Panc1 (cell line): ENCODE data around the gene CLP1. TPM values are rescaled to one million over a fixed set of nuclear protein-coding genes. Genes with fewer than 3 reads are reported as not detected.

ENCODE experiments used
- ATAC-seq: fragments of 200-7000 bp; cut with Tn5 transposase; 2 replicates; pipeline ENCODE4 v1.9.1; 2020; ENCODE audit warnings: mild to moderate bottlenecking, moderate library complexity
- BruUV-seq: library from RNA; stranded (reverse); fragments of 400-500 nt; replicated peaks from 2 replicates; lab custom pipeline; 2021; lab: Mats Ljungman, UMichigan
- CTCF ChIA-PET: fragments of 300-600 bp; sonication (Branson Sonifier 250); formaldehyde crosslinking; loops from one replicate; lab custom pipeline; 2022; ENCODE audit warnings: antibody characterized with exemption; lab: Charles Lee
- POLR2A ChIA-PET: fragments of 300-600 bp; sonication (Branson Sonifier 250); formaldehyde crosslinking; loops from one replicate; lab custom pipeline; 2022; ENCODE audit warnings: antibody characterized with exemption; lab: Charles Lee
- DNase-seq: peaks from one replicate; pipeline ENCODE4 v3.0.0-alpha.2; 2010; ENCODE audit warnings: low read depth, low spot score
- H3K27ac ChIP-seq: 2 replicates; pipeline ENCODE4 v1.5.1; 2011; ENCODE audit warnings: mild to moderate bottlenecking, low read length, inconsistent platforms
- H3K27me3 ChIP-seq: fragments of 200-500 bp; sonication (Bioruptor generic); 2 replicates; pipeline ENCODE4 v1.6.0; 2014; ENCODE audit warnings: low read length, inconsistent platforms; ENCODE audit not compliant: control insufficient read depth, insufficient read depth
- H3K36me3 ChIP-seq: fragments of 200-500 bp; sonication (Bioruptor generic); 2 replicates; pipeline ENCODE4 v1.5.1; 2014; ENCODE audit warnings: inconsistent platforms, mild to moderate bottlenecking, low read length, moderate library complexity; ENCODE audit not compliant: control insufficient read depth, insufficient read depth
- H3K4me1 ChIP-seq: 2 replicates; pipeline ENCODE4 v1.5.1; 2011; ENCODE audit warnings: inconsistent platforms, mild to moderate bottlenecking, low read length, moderate library complexity; ENCODE audit not compliant: control insufficient read depth, insufficient read depth
- H3K4me3 ChIP-seq, 2 experiments: 2 replicates each; pipeline ENCODE4 v1.5.1; 2011 to 2012; ENCODE audit warnings: low read depth in 2 of 2, low read length in 2 of 2, mild to moderate bottlenecking in 2 of 2, inconsistent platforms in 1 of 2, moderate library complexity in 1 of 2
- H3K9me3 ChIP-seq: fragments of 200-500 bp; sonication (Bioruptor generic); 2 replicates; pipeline ENCODE4 v1.5.1; 2014; ENCODE audit warnings: low read depth, mild to moderate bottlenecking, inconsistent platforms, low read length, moderate library complexity; ENCODE audit not compliant: control insufficient read depth, insufficient read depth
- CTCF ChIP-seq: fragments of 450-650 bp; IDR thresholded peaks from 2 replicates; pipeline ENCODE4 v1.5.1; 2017; ENCODE audit warnings: mild to moderate bottlenecking
- POLR2AphosphoS5 ChIP-seq: IDR thresholded peaks from 2 replicates; pipeline ENCODE4 v1.6.1; 2012; ENCODE audit warnings: mild to moderate bottlenecking, low read depth, low read length, moderate library complexity
- SIN3A ChIP-seq: IDR thresholded peaks from 2 replicates; pipeline ENCODE4 v1.6.1; 2012; ENCODE audit warnings: low read depth, mild to moderate bottlenecking, low read length, moderate library complexity, borderline replicate concordance; ENCODE audit not compliant: insufficient read depth
- TCF7L2 ChIP-seq: IDR thresholded peaks from 2 replicates; pipeline ENCODE4 v1.6.1; 2011; ENCODE audit warnings: mild to moderate bottlenecking, low read depth, low read length, inconsistent platforms
- in situ Hi-C: cut with HindIII; loops from 2 replicates; pipeline ENCODE4 v1.10.0; 2016; ENCODE audit warnings: low sequenced_read_pairs, low pct_unique_long_range_greater_than_20kb
- intact Hi-C: fragments of 100-400 bp; cut with micrococcal nuclease; formaldehyde crosslinking; loops from one replicate; pipeline ENCODE4 v1.10.0; 2022; ENCODE audit not compliant: unreplicated experiment
- total RNA-seq: library from RNA; stranded (reverse); gene quantifications from one replicate; pipeline ENCODE4 v1.2.1, GENCODE V29; 2021; ENCODE audit not compliant: unreplicated experiment
- TF ChIP-seq, protein P1 (sequence below), 2 experiments: IDR thresholded peaks; 2 replicates each; pipeline ENCODE4 v1.6.1; 2011 to 2012; ENCODE audit warnings: low read depth in 2 of 2, control low read depth in 1 of 2, low read length in 1 of 2, mild to moderate bottlenecking in 1 of 2, moderate library complexity in 1 of 2; ENCODE audit not compliant: insufficient read depth in 1 of 2

CLP1 gene
- total RNA-seq, 1 experiment from 2014 or later = 17.7 TPM

DNA sequence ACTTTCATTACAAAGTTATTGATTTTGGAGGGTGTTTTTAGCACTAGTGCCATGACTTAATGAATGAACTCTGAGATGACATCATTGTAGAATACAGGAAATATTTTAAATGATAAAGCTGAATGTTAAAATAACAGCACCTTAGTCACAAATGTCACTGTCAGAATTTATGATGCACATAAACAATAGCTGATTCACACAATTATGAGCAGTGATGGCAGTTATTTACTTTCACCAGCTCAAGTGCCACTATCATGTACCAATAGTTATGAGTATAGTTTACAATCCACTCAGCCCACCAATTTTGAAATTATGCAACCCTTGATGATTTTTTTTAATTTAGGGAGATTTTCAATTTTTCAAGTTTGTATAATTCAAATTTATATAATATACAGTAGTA, 37.1 kb upstream of the CLP1 start:
- in situ Hi-C loops = no loop called here
- Histone ChIP-seq H3K4me1 (no peaks in the 10 kb centered on the region), H3K4me3 (no peak overlapping the region), H3K27ac (no peak overlapping the region), H3K36me3 (no peaks in the 10 kb centered on the region), H3K9me3 (no peaks in the 10 kb centered on the region), H3K27me3 (no peaks in the 10 kb centered on the region)
- POLR2A ChIA-PET = no interaction called here
- ATAC-seq = no peak
- DNase-seq = no peak
- intact Hi-C loops = no loop called here
- TF ChIP-seq SIN3A (no peak), POLR2AphosphoS5 (no peak), TCF7L2 (no peak), CTCF (no peak)
- TF ChIP-seq, protein P1, sequence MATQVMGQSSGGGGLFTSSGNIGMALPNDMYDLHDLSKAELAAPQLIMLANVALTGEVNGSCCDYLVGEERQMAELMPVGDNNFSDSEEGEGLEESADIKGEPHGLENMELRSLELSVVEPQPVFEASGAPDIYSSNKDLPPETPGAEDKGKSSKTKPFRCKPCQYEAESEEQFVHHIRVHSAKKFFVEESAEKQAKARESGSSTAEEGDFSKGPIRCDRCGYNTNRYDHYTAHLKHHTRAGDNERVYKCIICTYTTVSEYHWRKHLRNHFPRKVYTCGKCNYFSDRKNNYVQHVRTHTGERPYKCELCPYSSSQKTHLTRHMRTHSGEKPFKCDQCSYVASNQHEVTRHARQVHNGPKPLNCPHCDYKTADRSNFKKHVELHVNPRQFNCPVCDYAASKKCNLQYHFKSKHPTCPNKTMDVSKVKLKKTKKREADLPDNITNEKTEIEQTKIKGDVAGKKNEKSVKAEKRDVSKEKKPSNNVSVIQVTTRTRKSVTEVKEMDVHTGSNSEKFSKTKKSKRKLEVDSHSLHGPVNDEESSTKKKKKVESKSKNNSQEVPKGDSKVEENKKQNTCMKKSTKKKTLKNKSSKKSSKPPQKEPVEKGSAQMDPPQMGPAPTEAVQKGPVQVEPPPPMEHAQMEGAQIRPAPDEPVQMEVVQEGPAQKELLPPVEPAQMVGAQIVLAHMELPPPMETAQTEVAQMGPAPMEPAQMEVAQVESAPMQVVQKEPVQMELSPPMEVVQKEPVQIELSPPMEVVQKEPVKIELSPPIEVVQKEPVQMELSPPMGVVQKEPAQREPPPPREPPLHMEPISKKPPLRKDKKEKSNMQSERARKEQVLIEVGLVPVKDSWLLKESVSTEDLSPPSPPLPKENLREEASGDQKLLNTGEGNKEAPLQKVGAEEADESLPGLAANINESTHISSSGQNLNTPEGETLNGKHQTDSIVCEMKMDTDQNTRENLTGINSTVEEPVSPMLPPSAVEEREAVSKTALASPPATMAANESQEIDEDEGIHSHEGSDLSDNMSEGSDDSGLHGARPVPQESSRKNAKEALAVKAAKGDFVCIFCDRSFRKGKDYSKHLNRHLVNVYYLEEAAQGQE (IDR thresholded peaks at IDR 0.05; ENCODE audit: insufficient read depth in 1 of 2, low read depth in 2 of 2, low read length in 1 of 2) = no peak
- CTCF ChIA-PET = no interaction called here
- BruUV-seq = no TSS peak

GRCh38 chr11:57622263-57622662, 35.3 kb upstream of the CLP1 start:
- no peaks in the 10 kb centered on the region for H3K9me3 ChIP-seq
- H3K36me3 ChIP-seq = no peaks in the 10 kb centered on the region
- POLR2A ChIA-PET = no interaction called here
- CTCF ChIA-PET = no interaction called here
- in situ Hi-C loops (no loop called here), intact Hi-C loops (no loop called here)
- TF ChIP-seq SIN3A = no peak
- TF ChIP-seq CTCF = no peak
- TF ChIP-seq TCF7L2 = no peak
- TF ChIP-seq, protein P1 (IDR thresholded peaks at IDR 0.05; ENCODE audit: insufficient read depth in 1 of 2, low read depth in 2 of 2, low read length in 1 of 2) = no peak
- TF ChIP-seq POLR2AphosphoS5 = no peak
- no peak for DNase-seq
- no peak for ATAC-seq
- no TSS peak for BruUV-seq
- no peak overlapping the region for H3K27ac ChIP-seq
- H3K4me1 ChIP-seq = no peaks in the 10 kb centered on the region
- H3K4me3 ChIP-seq = no peak overlapping the region
- no peaks in the 10 kb centered on the region for H3K27me3 ChIP-seq
